Osteoblast (primary cell): ENCODE measurements around the gene ATXN7L1. TPM values are rescaled to one million over a fixed set of nuclear protein-coding genes. Genes with fewer than 3 reads are reported as not detected.

Experiments used
- DNase-seq: peaks from one replicate; pipeline ENCODE4 v3.0.0; 2011; ENCODE audit warnings: low spot score, mixed read lengths; ENCODE audit not compliant: insufficient read length; ENCODE audit errors: missing footprints
- H2AFZ ChIP-seq: 2 replicates; pipeline ENCODE4 v1.6.0; 2011; ENCODE audit warnings: mild to moderate bottlenecking, low read length
- H3K27ac ChIP-seq: 2 replicates; pipeline ENCODE4 v1.5.1; 2011; ENCODE audit warnings: mild to moderate bottlenecking, low read depth, low read length, moderate library complexity
- H3K27me3 ChIP-seq: 2 replicates; pipeline ENCODE4 v1.6.0; 2012; ENCODE audit warnings: mild to moderate bottlenecking, control low read depth, inconsistent platforms, low read length, moderate library complexity; ENCODE audit not compliant: insufficient read depth
- H3K36me3 ChIP-seq: 2 replicates; pipeline ENCODE4 v1.5.1; 2011; ENCODE audit warnings: mild to moderate bottlenecking, low read length, control low read depth, moderate library complexity; ENCODE audit not compliant: insufficient read depth
- H3K4me1 ChIP-seq: 2 replicates; pipeline ENCODE4 v1.5.1; 2011; ENCODE audit warnings: mild to moderate bottlenecking, low read length, control low read depth, moderate library complexity; ENCODE audit not compliant: insufficient read depth
- H3K4me2 ChIP-seq: 2 replicates; pipeline ENCODE4 v1.6.0; 2011; ENCODE audit warnings: mild to moderate bottlenecking, low read length; ENCODE audit not compliant: insufficient read depth
- H3K4me3 ChIP-seq: fragments of 200-600 bp; sonication (generic); 3 replicates; pipeline ENCODE4 v1.5.1; 2012; ENCODE audit warnings: mild to moderate bottlenecking, low read length, inconsistent platforms; ENCODE audit not compliant: insufficient read depth
- H3K79me2 ChIP-seq: 2 replicates; pipeline ENCODE4 v1.6.0; 2012; ENCODE audit warnings: mild to moderate bottlenecking, low read length, control low read depth, inconsistent platforms; ENCODE audit not compliant: insufficient read depth
- H3K9me3 ChIP-seq: 2 replicates; pipeline ENCODE4 v1.5.1; 2011; ENCODE audit warnings: low read depth, low read length, control low read depth
- H4K20me1 ChIP-seq: 2 replicates; pipeline ENCODE4 v1.6.0; 2012; ENCODE audit warnings: mild to moderate bottlenecking, low read length, control low read depth; ENCODE audit not compliant: insufficient read depth
- total RNA-seq: library from RNA; depleted of rRNA; stranded (reverse); fragments of >200 nt; gene quantifications from 2 replicates; pipeline ENCODE4 v1.2.3, GENCODE V29; 2012
- TF ChIP-seq, protein P1 (sequence below): IDR thresholded peaks from 2 replicates; pipeline ENCODE4 v1.5.1; 2011; ENCODE audit warnings: mild to moderate bottlenecking, low read depth, low read length, moderate library complexity; ENCODE audit errors: extremely low read depth

Gene ATXN7L1
- total RNA-seq, 1 donor, result 9.0 TPM

DNA sequence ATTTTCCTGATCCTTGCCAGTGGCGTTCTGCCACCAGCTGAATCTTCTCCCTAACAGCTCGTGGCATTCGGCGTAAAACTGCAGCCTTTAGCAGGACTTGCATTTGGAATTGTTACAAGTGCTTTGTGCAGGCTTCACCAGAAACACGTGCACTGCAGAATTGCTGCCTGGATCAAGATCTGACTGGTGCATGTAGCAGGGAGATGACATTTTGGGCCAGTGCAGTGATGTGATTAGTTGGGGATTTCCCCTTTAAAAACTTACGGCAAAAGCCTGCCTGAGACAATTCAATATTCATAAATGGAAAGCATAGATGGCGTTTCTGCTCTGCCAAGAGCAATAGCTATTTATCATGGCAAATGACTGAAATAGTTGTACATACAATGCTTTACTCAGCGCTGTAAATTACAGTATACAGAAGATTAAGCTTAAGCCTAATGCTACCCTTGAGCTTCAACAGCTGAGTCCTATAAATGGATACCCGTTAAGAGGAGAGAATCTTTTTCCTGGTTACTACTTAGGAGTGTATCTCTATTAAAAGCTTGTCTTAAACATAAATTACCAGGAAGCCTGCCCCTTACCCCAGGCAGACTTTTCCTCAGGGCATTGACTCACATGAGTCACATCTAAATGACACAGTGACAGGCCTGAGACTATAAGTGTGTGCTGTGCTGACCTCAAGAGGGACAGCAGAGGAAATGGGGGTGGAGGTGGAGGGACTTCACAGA, 106.3 kb downstream of the ATXN7L1 start:
- Histone ChIP-seq H3K27me3 (no peaks in the 10 kb centered on the region), H4K20me1 (no peaks in the 10 kb centered on the region), H3K27ac (no peak overlapping the region), H3K4me2 (no peak overlapping the region), H3K36me3 (no peaks in the 10 kb centered on the region), H3K79me2 (no peaks in the 10 kb centered on the region), H2AFZ (no peak overlapping the region), H3K4me3 (no peak overlapping the region), H3K4me1 (peaks cover 11% of the 10 kb centered on the region), H3K9me3 (no peaks in the 10 kb centered on the region)
- DNase-seq, result no peak
- TF ChIP-seq, protein P1, sequence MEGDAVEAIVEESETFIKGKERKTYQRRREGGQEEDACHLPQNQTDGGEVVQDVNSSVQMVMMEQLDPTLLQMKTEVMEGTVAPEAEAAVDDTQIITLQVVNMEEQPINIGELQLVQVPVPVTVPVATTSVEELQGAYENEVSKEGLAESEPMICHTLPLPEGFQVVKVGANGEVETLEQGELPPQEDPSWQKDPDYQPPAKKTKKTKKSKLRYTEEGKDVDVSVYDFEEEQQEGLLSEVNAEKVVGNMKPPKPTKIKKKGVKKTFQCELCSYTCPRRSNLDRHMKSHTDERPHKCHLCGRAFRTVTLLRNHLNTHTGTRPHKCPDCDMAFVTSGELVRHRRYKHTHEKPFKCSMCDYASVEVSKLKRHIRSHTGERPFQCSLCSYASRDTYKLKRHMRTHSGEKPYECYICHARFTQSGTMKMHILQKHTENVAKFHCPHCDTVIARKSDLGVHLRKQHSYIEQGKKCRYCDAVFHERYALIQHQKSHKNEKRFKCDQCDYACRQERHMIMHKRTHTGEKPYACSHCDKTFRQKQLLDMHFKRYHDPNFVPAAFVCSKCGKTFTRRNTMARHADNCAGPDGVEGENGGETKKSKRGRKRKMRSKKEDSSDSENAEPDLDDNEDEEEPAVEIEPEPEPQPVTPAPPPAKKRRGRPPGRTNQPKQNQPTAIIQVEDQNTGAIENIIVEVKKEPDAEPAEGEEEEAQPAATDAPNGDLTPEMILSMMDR, result no peak

DNA sequence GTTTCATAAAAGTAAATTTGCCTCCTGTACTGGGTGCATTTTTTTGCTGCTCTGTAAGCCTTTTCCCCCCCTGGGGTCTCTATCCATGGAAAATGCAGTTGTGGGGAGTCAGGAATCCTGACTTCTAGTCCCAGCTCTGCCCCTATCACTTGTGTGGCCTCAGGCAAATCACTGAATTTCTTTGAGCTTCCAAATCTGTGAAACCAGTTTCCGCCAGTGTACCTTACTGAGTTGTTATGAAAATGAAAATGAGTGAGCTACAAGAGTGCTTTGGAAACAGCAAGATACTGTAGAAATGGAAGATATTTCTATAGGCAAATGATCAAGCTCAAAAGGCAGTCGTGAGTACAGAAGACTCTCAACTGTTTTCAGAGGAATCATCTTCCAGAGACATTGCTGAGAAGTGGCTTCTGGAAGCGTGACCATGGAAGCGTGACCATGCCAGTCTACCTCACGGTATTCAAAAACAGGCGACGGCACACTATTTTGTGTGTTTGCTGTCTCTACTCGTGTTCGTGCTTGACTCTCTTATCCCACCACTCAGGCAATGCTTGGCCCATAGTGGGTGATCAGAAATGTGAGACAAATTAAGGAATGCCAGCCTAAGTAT, 107.4 kb downstream of the ATXN7L1 start:
- no peak overlapping the region for H2AFZ ChIP-seq
- H3K4me3 ChIP-seq, result no peak overlapping the region
- no peaks in the 10 kb centered on the region for H3K36me3 ChIP-seq
- peaks cover 8% of the 10 kb centered on the region for H3K4me1 ChIP-seq
- H3K27me3 ChIP-seq, result no peaks in the 10 kb centered on the region
- no peaks in the 10 kb centered on the region for H3K9me3 ChIP-seq
- no peak for DNase-seq
- no peak overlapping the region for H3K27ac ChIP-seq
- H3K4me2 ChIP-seq, result no peak overlapping the region
- TF ChIP-seq, protein P1, result no peak
- H4K20me1 ChIP-seq, result no peaks in the 10 kb centered on the region
- no peaks in the 10 kb centered on the region for H3K79me2 ChIP-seq

DNA sequence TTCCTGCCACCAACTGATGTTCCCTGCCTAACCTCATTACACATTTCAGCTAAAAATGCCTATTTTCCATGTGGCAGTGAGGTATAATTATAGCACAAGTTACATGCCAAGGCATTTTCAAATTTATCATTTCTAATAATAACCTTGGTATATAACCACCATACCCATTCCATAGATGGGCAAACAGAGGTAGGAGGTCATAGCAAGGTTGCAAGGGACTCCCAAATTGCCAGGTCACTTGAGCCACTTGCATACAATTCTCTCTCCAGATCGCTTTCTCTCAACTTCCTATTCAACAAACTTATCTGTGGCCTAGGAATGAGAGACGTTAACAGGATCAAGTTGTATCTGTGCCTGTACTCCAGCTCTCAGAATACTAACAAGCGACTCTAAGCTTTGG, 108.3 kb downstream of the ATXN7L1 start:
- Histone ChIP-seq H3K36me3 (no peaks in the 10 kb centered on the region), H2AFZ (no peak overlapping the region), H3K79me2 (no peaks in the 10 kb centered on the region), H3K9me3 (no peaks in the 10 kb centered on the region), H3K4me1 (peaks cover 8% of the 10 kb centered on the region), H3K27me3 (no peaks in the 10 kb centered on the region), H4K20me1 (peaks cover 3% of the 10 kb centered on the region), H3K4me2 (no peak overlapping the region), H3K27ac (no peak overlapping the region), H3K4me3 (no peak overlapping the region)
- DNase-seq, result no peak
- TF ChIP-seq, protein P1, result no peak

DNA sequence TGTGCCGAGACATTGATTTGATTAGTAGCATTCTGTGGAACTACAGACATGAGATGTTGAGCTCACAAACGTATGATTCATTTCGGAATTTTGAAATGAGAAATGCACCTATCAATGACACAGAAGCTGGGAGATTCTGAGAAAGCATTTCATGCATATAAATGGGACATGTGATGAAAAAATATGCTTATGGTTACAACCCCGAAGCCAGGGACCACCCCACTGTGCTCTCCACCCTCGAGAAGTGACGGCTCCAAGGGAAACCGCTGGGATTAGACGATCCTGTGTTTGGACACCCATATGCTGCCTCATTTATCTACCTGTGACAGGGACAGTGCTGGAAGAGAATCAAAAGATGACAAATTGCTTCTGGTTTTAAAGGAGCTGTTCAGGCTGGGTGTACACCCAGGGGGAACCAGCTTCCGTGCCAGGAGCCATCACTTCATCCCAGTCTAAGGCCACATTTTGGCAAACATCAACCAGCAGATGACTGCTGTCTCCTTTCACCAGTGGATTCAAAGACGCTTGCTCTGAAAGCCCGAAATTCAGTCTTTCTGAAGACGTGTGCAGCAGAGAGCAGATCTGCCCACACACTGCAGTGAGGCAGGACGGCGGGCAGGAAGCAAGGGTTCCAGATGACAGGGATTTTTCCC, 109.9 kb downstream of the ATXN7L1 start:
- Histone ChIP-seq H4K20me1 (peaks cover 4% of the 10 kb centered on the region), H3K4me3 (no peak overlapping the region), H3K79me2 (no peaks in the 10 kb centered on the region), H3K4me1 (peaks cover 8% of the 10 kb centered on the region), H3K36me3 (no peaks in the 10 kb centered on the region), H3K4me2 (no peak overlapping the region), H2AFZ (no peak overlapping the region), H3K27ac (no peak overlapping the region), H3K9me3 (no peaks in the 10 kb centered on the region), H3K27me3 (no peaks in the 10 kb centered on the region)
- DNase-seq, result no peak
- TF ChIP-seq, protein P1, result no peak
